T-helper 2 cell treated with Interferon-gamma antibody and Interleukin-4, amounts not matched to agents 5 μg/mL and 100 μg/mL, for 36 hours (primary cell): ENCODE results near the gene TBK1.

Source experiments
- DNase-seq: peaks from one replicate; pipeline ENCODE4 v3.0.0; 2021; ENCODE audit warnings: low spot score
- H3K27ac Mint-ChIP-seq: one replicate; pipeline ENCODE4 v1.8.0; 2021; ENCODE audit warnings: mild to moderate bottlenecking, mixed read lengths
- H3K27me3 Mint-ChIP-seq: one replicate; pipeline ENCODE4 v1.8.0; 2021; ENCODE audit warnings: low read depth, mixed read lengths
- H3K36me3 Mint-ChIP-seq: one replicate; pipeline ENCODE4 v1.8.0; 2021; ENCODE audit warnings: low read depth, mixed read lengths
- H3K4me1 Mint-ChIP-seq: one replicate; pipeline ENCODE4 v1.8.0; 2021; ENCODE audit warnings: low read depth, mixed read lengths
- H3K4me3 Mint-ChIP-seq: one replicate; pipeline ENCODE4 v1.8.0; 2022; ENCODE audit warnings: mild to moderate bottlenecking, moderate library complexity, mixed read lengths
- H3K9me3 Mint-ChIP-seq: one replicate; pipeline ENCODE4 v1.8.0; 2021; ENCODE audit warnings: mixed read lengths

Gene TBK1

GRCh38 chr12:64451687-64452558, at the start of gene TBK1:
Gene TBK1 (plus strand): TSS chr12:64452120. CDS start chr12:64455871, 3,751 bp downstream.
- H3K4me1 Mint-ChIP-seq: peaks cover 37% of the 10 kb centered on the region
- H3K9me3 Mint-ChIP-seq: no peaks in the 10 kb centered on the region
- no peaks in the 10 kb centered on the region for H3K27me3 Mint-ChIP-seq
- peak within 1 kb of the TSS; percentile 91 for H3K27ac Mint-ChIP-seq
- peaks cover 18% of the 10 kb centered on the region for H3K36me3 Mint-ChIP-seq
- H3K4me3 Mint-ChIP-seq: peak within 1 kb of the TSS; percentile 94
- DNase-seq: peak; percentile 84

- peaks cover 7% of the 10 kb centered on the region for H3K36me3 Mint-ChIP-seq
- peaks cover 15% of the 10 kb centered on the region for H3K4me1 Mint-ChIP-seq
- no peaks in the 10 kb centered on the region for H3K9me3 Mint-ChIP-seq
- no peak overlapping the region for H3K4me3 Mint-ChIP-seq
- no peak for DNase-seq
- H3K27ac Mint-ChIP-seq: no peak overlapping the region
- no peaks in the 10 kb centered on the region for H3K27me3 Mint-ChIP-seq
Observed at GRCh38 chr12:64402181-64402580, 49.7 kb upstream of the TBK1 start.

- Mint-ChIP-seq H3K27ac (peak within 1 kb of the TSS; percentile 98), H3K4me3 (peak within 1 kb of the TSS; percentile 97), H3K9me3 (no peaks in the 10 kb centered on the region), H3K27me3 (no peaks in the 10 kb centered on the region), H3K4me1 (peaks cover 26% of the 10 kb centered on the region), H3K36me3 (peaks cover 7% of the 10 kb centered on the region)
- DNase-seq: peak; percentile 96
Observed at GRCh38 chr12:64403707-64404469, 48.0 kb upstream of the TBK1 start, which contains the start of gene XPOT. Gene XPOT (plus strand): TSS chr12:64404392. CDS start chr12:64410036, 5,644 bp downstream.

- Mint-ChIP-seq H3K36me3 (peaks cover 7% of the 10 kb centered on the region), H3K4me1 (peaks cover 28% of the 10 kb centered on the region), H3K4me3 (peak overlapping the region; percentile 97), H3K27me3 (no peaks in the 10 kb centered on the region), H3K27ac (peak overlapping the region; percentile 98), H3K9me3 (no peaks in the 10 kb centered on the region)
- peak; percentile 64 for DNase-seq
Observed at GRCh38 chr12:64404470-64405256, 47.3 kb upstream of the TBK1 start.

GRCh38 chr12:64407342-64408223, 44.3 kb upstream of the TBK1 start:
- no peaks in the 10 kb centered on the region for H3K27me3 Mint-ChIP-seq
- H3K27ac Mint-ChIP-seq: peak overlapping the region; percentile 58
- H3K9me3 Mint-ChIP-seq: no peaks in the 10 kb centered on the region
- no peak for DNase-seq
- H3K4me1 Mint-ChIP-seq: peaks cover 33% of the 10 kb centered on the region
- peaks cover 28% of the 10 kb centered on the region for H3K36me3 Mint-ChIP-seq
- peak overlapping the region; percentile 6 for H3K4me3 Mint-ChIP-seq

GRCh38 chr12:64411427-64411826, 40.5 kb upstream of the TBK1 start:
- no peak for DNase-seq
- no peaks in the 10 kb centered on the region for H3K27me3 Mint-ChIP-seq
- H3K27ac Mint-ChIP-seq: no peak overlapping the region
- H3K4me1 Mint-ChIP-seq: peaks cover 35% of the 10 kb centered on the region
- H3K36me3 Mint-ChIP-seq: peaks cover 51% of the 10 kb centered on the region
- H3K4me3 Mint-ChIP-seq: no peak overlapping the region
- H3K9me3 Mint-ChIP-seq: no peaks in the 10 kb centered on the region

GRCh38 chr12:64412459-64412858, 39.5 kb upstream of the TBK1 start:
- Mint-ChIP-seq H3K4me1 (peaks cover 27% of the 10 kb centered on the region), H3K9me3 (no peaks in the 10 kb centered on the region), H3K4me3 (no peak overlapping the region), H3K27me3 (no peaks in the 10 kb centered on the region), H3K36me3 (peaks cover 50% of the 10 kb centered on the region), H3K27ac (no peak overlapping the region)
- DNase-seq: no peak

- H3K4me1 Mint-ChIP-seq: peaks cover 21% of the 10 kb centered on the region
- peaks cover 58% of the 10 kb centered on the region for H3K36me3 Mint-ChIP-seq
- no peaks in the 10 kb centered on the region for H3K27me3 Mint-ChIP-seq
Observed at GRCh38 chr12:64413884-64414283, 38.0 kb upstream of the TBK1 start.

GRCh38 chr12:64418209-64418608, 33.7 kb upstream of the TBK1 start:
- no peak overlapping the region for H3K4me3 Mint-ChIP-seq
- DNase-seq: no peak
- no peaks in the 10 kb centered on the region for H3K9me3 Mint-ChIP-seq
- H3K36me3 Mint-ChIP-seq: peaks cover 59% of the 10 kb centered on the region
- H3K27ac Mint-ChIP-seq: no peak overlapping the region
- no peaks in the 10 kb centered on the region for H3K27me3 Mint-ChIP-seq
- peaks cover 10% of the 10 kb centered on the region for H3K4me1 Mint-ChIP-seq

More at GRCh38 chr12:64413884-64414283, 38.0 kb upstream of the TBK1 start:
- H3K9me3 Mint-ChIP-seq: no peaks in the 10 kb centered on the region
- H3K4me3 Mint-ChIP-seq: no peak overlapping the region
- H3K27ac Mint-ChIP-seq: no peak overlapping the region
- no peak for DNase-seq

- H3K4me1 Mint-ChIP-seq: peaks cover 12% of the 10 kb centered on the region
- peaks cover 57% of the 10 kb centered on the region for H3K36me3 Mint-ChIP-seq
- H3K9me3 Mint-ChIP-seq: no peaks in the 10 kb centered on the region
- H3K4me3 Mint-ChIP-seq: no peak overlapping the region
- DNase-seq: no peak
- H3K27me3 Mint-ChIP-seq: no peaks in the 10 kb centered on the region
- no peak overlapping the region for H3K27ac Mint-ChIP-seq
Observed at GRCh38 chr12:64419696-64420095, 32.2 kb upstream of the TBK1 start.

GRCh38 chr12:64427988-64428387, 23.9 kb upstream of the TBK1 start:
- no peak for DNase-seq
- no peaks in the 10 kb centered on the region for H3K9me3 Mint-ChIP-seq
- H3K4me1 Mint-ChIP-seq: peaks cover 7% of the 10 kb centered on the region
- H3K27me3 Mint-ChIP-seq: no peaks in the 10 kb centered on the region
- peaks cover 76% of the 10 kb centered on the region for H3K36me3 Mint-ChIP-seq
- peak overlapping the region; percentile 47 for H3K27ac Mint-ChIP-seq
- H3K4me3 Mint-ChIP-seq: no peak overlapping the region

- DNase-seq: no peak
- Mint-ChIP-seq H3K9me3 (no peaks in the 10 kb centered on the region), H3K36me3 (peaks cover 76% of the 10 kb centered on the region), H3K4me1 (peaks cover 7% of the 10 kb centered on the region), H3K27ac (no peak overlapping the region), H3K4me3 (no peak overlapping the region), H3K27me3 (no peaks in the 10 kb centered on the region)
Observed at GRCh38 chr12:64428956-64429355, 23.0 kb upstream of the TBK1 start.

GRCh38 chr12:64430886-64431285, 21.0 kb upstream of the TBK1 start:
- Mint-ChIP-seq H3K27me3 (no peaks in the 10 kb centered on the region), H3K4me3 (no peak overlapping the region), H3K4me1 (peaks cover 8% of the 10 kb centered on the region), H3K9me3 (no peaks in the 10 kb centered on the region), H3K27ac (no peak overlapping the region), H3K36me3 (peaks cover 75% of the 10 kb centered on the region)
- no peak for DNase-seq
